Progenitor cell of endocrine pancreas (in vitro differentiated cells): ENCODE measurements around the gene ACTN1. TPM values are rescaled to one million over a fixed set of nuclear protein-coding genes. Genes with fewer than 3 reads are reported as not detected.
A peak's percentile ranks its signal among the peaks of the same experiment; 100 is the strongest.
"Not testable (repeated sequence)": the region's sequence is repeated elsewhere in the genome, so short reads cannot be mapped to it uniquely, and the experiment has no call there.

Source experiments
- DNase-seq: peaks from one replicate; pipeline ENCODE4 v3.0.0; 2021; ENCODE audit warnings: low spot score; ENCODE audit not compliant: unreplicated experiment
- H3K27ac Mint-ChIP-seq: 2 replicates; pipeline ENCODE4 v1.8.0; 2021; ENCODE audit warnings: mild to moderate bottlenecking, moderate library complexity, mixed read lengths
- H3K27me3 Mint-ChIP-seq: 2 replicates; pipeline ENCODE4 v1.8.0; 2021; ENCODE audit warnings: mixed read lengths
- H3K36me3 Mint-ChIP-seq: 2 replicates; pipeline ENCODE4 v1.8.0; 2022; ENCODE audit warnings: mixed read lengths; ENCODE audit not compliant: insufficient read depth
- H3K4me1 Mint-ChIP-seq: 2 replicates; pipeline ENCODE4 v1.8.0; 2021; ENCODE audit warnings: low read depth, mixed read lengths
- H3K4me3 Mint-ChIP-seq: 2 replicates; pipeline ENCODE4 v1.8.0; 2021; ENCODE audit warnings: low read depth, mild to moderate bottlenecking, moderate library complexity, mixed read lengths
- H3K9me3 Mint-ChIP-seq: 2 replicates; pipeline ENCODE4 v1.8.0; 2021; ENCODE audit warnings: low read depth, mixed read lengths
- CTCF ChIP-seq: fragments of 200-600 bp; sonication (generic); IDR thresholded peaks from one replicate; pipeline ENCODE4 v1.5.0; 2021; ENCODE audit warnings: antibody characterized with exemption, mild to moderate bottlenecking; ENCODE audit not compliant: unreplicated experiment
- total RNA-seq: library from RNA; stranded (reverse); gene quantifications from 2 replicates; pipeline ENCODE4 v1.2.1, GENCODE V29; 2021

Gene ACTN1
- total RNA-seq, 1 donor from 2014 or later = 92.6 TPM

GRCh38 chr14:68857516-68858070 is 121.5 kb downstream of the ACTN1 start:
- Mint-ChIP-seq H3K4me3 (no peak overlapping the region), H3K27ac (peak overlapping the region; percentile 57), H3K4me1 (peaks cover 8% of the 10 kb centered on the region)

GRCh38 chr14:68856572-68856971 is 122.5 kb downstream of the ACTN1 start:
- Mint-ChIP-seq H3K27ac (no peak overlapping the region), H3K27me3 (no peaks in the 10 kb centered on the region), H3K4me1 (peaks cover 8% of the 10 kb centered on the region), H3K4me3 (no peak overlapping the region), H3K9me3 (peaks cover 3% of the 10 kb centered on the region), H3K36me3 (no peaks in the 10 kb centered on the region)
- no peak for TF ChIP-seq CTCF
- DNase-seq = no peak

More at GRCh38 chr14:68857516-68858070, 121.5 kb downstream of the ACTN1 start:
- H3K27me3 Mint-ChIP-seq = no peaks in the 10 kb centered on the region
- no peak for DNase-seq
- no peak for TF ChIP-seq CTCF
- H3K36me3 Mint-ChIP-seq = no peaks in the 10 kb centered on the region
- peaks cover 3% of the 10 kb centered on the region for H3K9me3 Mint-ChIP-seq

- TF ChIP-seq CTCF = no peak
- H3K27ac Mint-ChIP-seq = no peak overlapping the region
Measured at GRCh38 chr14:68854421-68854820, 124.7 kb downstream of the ACTN1 start.

GRCh38 chr14:68853749-68854148 is 125.4 kb downstream of the ACTN1 start:
- H3K27ac Mint-ChIP-seq = no peak overlapping the region
- H3K9me3 Mint-ChIP-seq = peaks cover 3% of the 10 kb centered on the region
- no peak overlapping the region for H3K4me3 Mint-ChIP-seq
- H3K36me3 Mint-ChIP-seq = no peaks in the 10 kb centered on the region
- no peak for DNase-seq
- TF ChIP-seq CTCF = no peak
- no peaks in the 10 kb centered on the region for H3K27me3 Mint-ChIP-seq
- H3K4me1 Mint-ChIP-seq = peaks cover 8% of the 10 kb centered on the region

More at GRCh38 chr14:68854421-68854820, 124.7 kb downstream of the ACTN1 start:
- DNase-seq = no peak
- Mint-ChIP-seq H3K36me3 (no peaks in the 10 kb centered on the region), H3K4me1 (peaks cover 8% of the 10 kb centered on the region), H3K27me3 (no peaks in the 10 kb centered on the region), H3K4me3 (no peak overlapping the region), H3K9me3 (peaks cover 3% of the 10 kb centered on the region)

GRCh38 chr14:68852493-68852892 is 126.6 kb downstream of the ACTN1 start:
- DNase-seq, H3K36me3 Mint-ChIP-seq, H3K27me3 Mint-ChIP-seq, H3K9me3 Mint-ChIP-seq, H3K4me1 Mint-ChIP-seq, H3K4me3 Mint-ChIP-seq, H3K27ac Mint-ChIP-seq: not testable (repeated sequence)

- Mint-ChIP-seq H3K27me3 (no peaks in the 10 kb centered on the region), H3K27ac (no peak overlapping the region), H3K4me3 (no peak overlapping the region), H3K36me3 (no peaks in the 10 kb centered on the region), H3K9me3 (peaks cover 3% of the 10 kb centered on the region), H3K4me1 (peaks cover 5% of the 10 kb centered on the region)
- no peak for TF ChIP-seq CTCF
- no peak for DNase-seq
Measured at GRCh38 chr14:68851078-68851477, 128.0 kb downstream of the ACTN1 start.
